ENCODE data around the gene ZNF281.
"Not testable (repeated sequence)": the region's sequence is repeated elsewhere in the genome, so short reads cannot be mapped to it uniquely, and the experiment has no call there.

Gene ZNF281

GRCh38 chr1:200422211-200422610, 12.4 kb upstream of the ZNF281 start:
- no peak for DNase-seq (ENCODE audit: low read depth in 2 of 2)
- TF ChIP-seq, protein P1, sequence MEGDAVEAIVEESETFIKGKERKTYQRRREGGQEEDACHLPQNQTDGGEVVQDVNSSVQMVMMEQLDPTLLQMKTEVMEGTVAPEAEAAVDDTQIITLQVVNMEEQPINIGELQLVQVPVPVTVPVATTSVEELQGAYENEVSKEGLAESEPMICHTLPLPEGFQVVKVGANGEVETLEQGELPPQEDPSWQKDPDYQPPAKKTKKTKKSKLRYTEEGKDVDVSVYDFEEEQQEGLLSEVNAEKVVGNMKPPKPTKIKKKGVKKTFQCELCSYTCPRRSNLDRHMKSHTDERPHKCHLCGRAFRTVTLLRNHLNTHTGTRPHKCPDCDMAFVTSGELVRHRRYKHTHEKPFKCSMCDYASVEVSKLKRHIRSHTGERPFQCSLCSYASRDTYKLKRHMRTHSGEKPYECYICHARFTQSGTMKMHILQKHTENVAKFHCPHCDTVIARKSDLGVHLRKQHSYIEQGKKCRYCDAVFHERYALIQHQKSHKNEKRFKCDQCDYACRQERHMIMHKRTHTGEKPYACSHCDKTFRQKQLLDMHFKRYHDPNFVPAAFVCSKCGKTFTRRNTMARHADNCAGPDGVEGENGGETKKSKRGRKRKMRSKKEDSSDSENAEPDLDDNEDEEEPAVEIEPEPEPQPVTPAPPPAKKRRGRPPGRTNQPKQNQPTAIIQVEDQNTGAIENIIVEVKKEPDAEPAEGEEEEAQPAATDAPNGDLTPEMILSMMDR (IDR thresholded peaks at IDR 0.05; ENCODE audit: low read depth, low read length), result no peak
- H3K4me3 ChIP-seq (replicated peaks in 1 of 2; ENCODE audit: low read depth in 2 of 2, low read length in 2 of 2), result no peak overlapping the region

- no peak overlapping the region for H3K4me3 ChIP-seq (replicated peaks in 1 of 2; ENCODE audit: low read depth in 2 of 2, low read length in 2 of 2)
- peak; percentile 95 to 99 for DNase-seq (ENCODE audit: low read depth in 2 of 2)
- TF ChIP-seq, protein P1 (IDR thresholded peaks at IDR 0.05; ENCODE audit: low read depth, low read length), result no peak
These were observed 6.2 kb upstream of the ZNF281 start for GRCh38 chr1:200415789-200416593.

GRCh38 chr1:200415227-200415626, 5.4 kb upstream of the ZNF281 start:
- TF ChIP-seq, protein P1 (IDR thresholded peaks at IDR 0.05; ENCODE audit: low read depth, low read length), result no peak
- DNase-seq (ENCODE audit: low read depth in 2 of 2), result peak in 1 of 2 donors; percentile 48
- no peak overlapping the region for H3K4me3 ChIP-seq (replicated peaks in 1 of 2; ENCODE audit: low read depth in 2 of 2, low read length in 2 of 2)

- TF ChIP-seq, protein P1 (IDR thresholded peaks at IDR 0.05; ENCODE audit: low read depth, low read length), result no peak
- DNase-seq (ENCODE audit: low read depth in 2 of 2), result no peak
- H3K4me3 ChIP-seq (replicated peaks in 1 of 2; ENCODE audit: low read depth in 2 of 2, low read length in 2 of 2), result no peak overlapping the region
These were observed 4.8 kb upstream of the ZNF281 start for GRCh38 chr1:200414657-200415056.

DNA sequence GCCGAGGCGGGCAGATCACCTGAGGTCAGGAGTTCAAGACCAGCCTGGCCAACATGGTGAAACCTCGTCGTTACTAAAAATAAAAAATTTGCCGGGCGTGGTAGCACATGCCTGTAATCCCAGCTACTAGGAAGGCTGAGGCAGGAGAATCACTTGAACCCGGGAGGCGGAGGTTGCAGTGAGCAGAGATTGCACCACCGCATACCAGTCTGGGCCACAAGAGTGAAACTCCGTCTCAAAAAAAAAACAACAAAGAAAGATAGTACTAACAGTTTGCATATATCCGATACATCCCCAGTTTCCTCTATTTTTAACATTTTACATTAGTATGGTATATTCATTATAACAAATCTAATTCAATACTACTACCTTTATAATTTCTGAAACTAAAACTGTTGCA, 3.9 kb upstream of the ZNF281 start:
- not testable (repeated sequence) for H3K4me3 ChIP-seq (replicated peaks in 1 of 2; ENCODE audit: low read depth in 2 of 2, low read length in 2 of 2)

DNA sequence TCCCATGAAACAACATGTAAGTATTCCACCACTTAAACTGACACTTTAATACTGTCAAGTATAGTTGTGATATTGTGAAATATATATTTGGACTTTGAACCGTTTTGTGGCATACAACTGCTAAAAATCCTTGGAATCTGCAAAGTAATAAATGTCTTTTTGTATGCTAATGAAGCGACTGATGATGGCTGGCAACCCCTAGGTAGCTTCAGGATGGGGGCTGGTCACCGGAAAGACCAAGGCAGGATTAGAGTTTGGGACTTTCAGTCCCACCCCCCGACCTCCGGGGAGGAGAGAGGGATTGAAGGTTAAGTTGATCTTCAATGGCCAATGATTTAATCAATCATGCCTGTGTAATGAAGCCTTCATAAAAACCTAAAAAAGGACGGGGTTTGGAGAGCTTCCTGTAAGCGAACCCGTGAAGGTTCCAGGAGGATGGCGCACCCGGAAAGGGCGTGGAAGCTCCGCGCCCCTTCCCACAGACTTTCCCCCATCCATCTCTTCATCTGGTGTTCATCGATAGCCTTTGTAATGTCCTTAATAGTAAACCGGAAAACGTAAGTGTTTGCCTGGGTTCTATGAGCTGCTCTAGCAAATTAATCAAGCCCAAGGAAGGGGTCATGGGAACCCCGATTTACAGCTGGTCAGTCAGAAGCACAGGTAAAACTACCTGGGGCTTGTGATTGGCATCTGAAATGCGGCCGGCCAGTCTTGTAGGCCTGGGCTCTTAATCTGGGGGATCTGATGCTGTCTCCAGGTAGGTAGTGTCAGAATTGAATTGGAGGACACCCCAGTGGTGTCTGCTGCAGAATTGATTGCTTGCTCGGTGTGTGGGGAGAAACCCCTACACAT, 1.8 kb upstream of the ZNF281 start:
- H3K4me3 ChIP-seq (replicated peaks in 1 of 2; ENCODE audit: low read depth in 2 of 2, low read length in 2 of 2), result no peak overlapping the region
- TF ChIP-seq, protein P1 (IDR thresholded peaks at IDR 0.05; ENCODE audit: low read depth, low read length), result no peak
- no peak for DNase-seq (ENCODE audit: low read depth in 2 of 2)

More for the DNA sequence above, 3.9 kb upstream of the ZNF281 start:
- peak in 1 of 2 donors; percentile 50 for DNase-seq (ENCODE audit: low read depth in 2 of 2)

- DNase-seq (ENCODE audit: low read depth in 2 of 2), result no peak
- TF ChIP-seq, protein P1 (IDR thresholded peaks at IDR 0.05; ENCODE audit: low read depth, low read length), result no peak
- peak overlapping the region; percentile 72 to 89 for H3K4me3 ChIP-seq (replicated peaks in 1 of 2; ENCODE audit: low read depth in 2 of 2, low read length in 2 of 2)
These were observed 686 bp upstream of the ZNF281 start for GRCh38 chr1:200410566-200410878.
